Measurements from ENCODE around the gene TEF. TPM values are rescaled to one million over a fixed set of nuclear protein-coding genes. Genes with fewer than 3 reads are reported as not detected.

The TEF gene
- total and polyA plus RNA-seq, 9 of the 15 experiments (the other 6 are each of a cell fraction or from before 2014, with no cell fraction given): 0.04 to 3.1 (median 1.2) TPM

DNA sequence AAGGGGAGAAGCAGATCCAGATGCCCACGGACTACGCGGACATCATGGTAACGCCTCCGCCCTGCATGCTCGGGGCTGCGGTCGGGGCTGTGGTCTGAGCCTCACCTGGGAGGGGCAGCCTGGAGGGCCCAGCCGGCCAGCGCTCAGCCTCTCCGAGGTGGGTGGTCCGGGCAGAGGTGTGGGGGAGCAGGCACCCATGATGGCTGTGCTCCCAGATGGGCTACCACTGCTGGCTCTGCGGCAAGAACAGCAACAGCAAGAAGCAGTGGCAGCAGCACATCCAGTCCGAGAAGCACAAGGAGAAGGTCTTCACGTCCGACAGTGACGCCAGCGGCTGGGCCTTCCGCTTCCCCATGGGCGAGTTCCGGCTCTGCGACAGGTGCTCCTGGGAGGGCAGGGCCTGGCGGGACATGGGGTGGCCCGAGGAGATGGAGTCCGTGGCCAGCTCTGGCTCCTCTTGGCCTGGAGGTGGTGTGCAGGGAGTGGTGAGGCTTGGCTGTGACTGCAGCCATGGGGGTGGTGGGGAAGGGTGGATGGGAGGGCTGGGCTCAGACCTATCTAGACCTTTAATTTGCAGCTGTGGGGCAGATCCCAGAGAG lies 25.2 kb upstream of the TEF start:
- ChIA-PET CTCF (ENCODE audit: low intra/inter-chr PET ratio) (no interaction called here), POLR2A (interaction anchor here (1.7 kb wide), 1 partner anchor 9 kb away, joined by 6 read pairs; no protein-coding TSS in a partner anchor)
- intact Hi-C loops (cut with micrococcal nuclease): no loop called here
- no peak for TF ChIP-seq MYBL2 (IDR thresholded peaks at IDR 0.05; ENCODE audit: low read depth)
- TF ChIP-seq MYBL2 (CRISPR knock-in tag; IDR thresholded peaks at IDR 0.05; ENCODE audit: borderline replicate concordance): no peak
- peak; percentile 24 for TF ChIP-seq RBM22 (IDR thresholded peaks at IDR 0.05; ENCODE audit: low read depth, low read length, poor library complexity, severe bottlenecking)
- TF ChIP-seq POLR2G (IDR thresholded peaks at IDR 0.05; ENCODE audit: low read depth, low read length): 0 out of 2 replicates have a peak, but pooled peaks have one; percentile 24
- TF ChIP-seq BMI1 (IDR thresholded peaks at IDR 0.05; ENCODE audit: low read length): no peak
- TF ChIP-seq NR4A1 (CRISPR knock-in tag; IDR thresholded peaks at IDR 0.05): no peak
- TF ChIP-seq NR4A1 (tag; IDR thresholded peaks at IDR 0.05): no peak
- TF ChIP-seq, protein P1, sequence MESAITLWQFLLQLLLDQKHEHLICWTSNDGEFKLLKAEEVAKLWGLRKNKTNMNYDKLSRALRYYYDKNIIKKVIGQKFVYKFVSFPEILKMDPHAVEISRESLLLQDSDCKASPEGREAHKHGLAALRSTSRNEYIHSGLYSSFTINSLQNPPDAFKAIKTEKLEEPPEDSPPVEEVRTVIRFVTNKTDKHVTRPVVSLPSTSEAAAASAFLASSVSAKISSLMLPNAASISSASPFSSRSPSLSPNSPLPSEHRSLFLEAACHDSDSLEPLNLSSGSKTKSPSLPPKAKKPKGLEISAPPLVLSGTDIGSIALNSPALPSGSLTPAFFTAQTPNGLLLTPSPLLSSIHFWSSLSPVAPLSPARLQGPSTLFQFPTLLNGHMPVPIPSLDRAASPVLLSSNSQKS (CRISPR knock-in tag; IDR thresholded peaks at IDR 0.05): no peak
- no peak for TF ChIP-seq ZBTB7A (IDR thresholded peaks at IDR 0.05; ENCODE audit: borderline replicate concordance, control insufficient read depth, low read depth, low read length)
- TF ChIP-seq, protein P2, sequence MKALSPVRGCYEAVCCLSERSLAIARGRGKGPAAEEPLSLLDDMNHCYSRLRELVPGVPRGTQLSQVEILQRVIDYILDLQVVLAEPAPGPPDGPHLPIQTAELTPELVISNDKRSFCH (CRISPR knock-in tag; IDR thresholded peaks at IDR 0.05): no peak
- TF ChIP-seq, protein P2 (tag; IDR thresholded peaks at IDR 0.05): no peak
- no peak for TF ChIP-seq NCOR1 (IDR thresholded peaks at IDR 0.05)
- no peak overlapping the region for H3K27ac ChIP-seq (ENCODE audit: extremely low read depth, low read depth, low read length)
- ATAC-seq (no peak), FAIRE-seq (no peak), DNase-seq (ENCODE audit: extremely low read depth in 1 of 4, low spot score in 3 of 4) (no peak)
- peaks cover 62% of the 10 kb centered on the region; the same call in 2 of the 3 replicates for H3K36me3 ChIP-seq (ENCODE audit: control insufficient read depth, insufficient read depth, low read length)
- no peak overlapping the region for H3K4me3 ChIP-seq
- H3K27me3 ChIP-seq (ENCODE audit: control insufficient read depth in 2 of 2, insufficient read depth in 2 of 2, low read length in 2 of 2): no peaks in the 10 kb centered on the region
- H3K9me3 ChIP-seq (replicated peaks; ENCODE audit: control insufficient read depth, insufficient read depth, low read depth, low read length): no peaks in the 10 kb centered on the region
- TSS peak; percentile 24 for BruUV-seq (replicated peaks)
- H2AFZ ChIP-seq (ENCODE audit: low read depth, low read length): no peak overlapping the region
- no peaks in the 10 kb centered on the region for H3K9me1 ChIP-seq (ENCODE audit: control insufficient read depth, insufficient read depth, low read length)
- no peak overlapping the region for H3K4me2 ChIP-seq (ENCODE audit: insufficient read depth, low read length)
- in situ Hi-C loops (cut with MboI): no loop called here
- H3K4me1 ChIP-seq (replicated peaks in 1 of 2; ENCODE audit: control insufficient read depth in 2 of 2, insufficient read depth in 2 of 2, low read length in 2 of 2): peaks cover 0 to 38% of the 10 kb centered on the region in 2 experiments; a peak in 4 of 5 replicates
- H3K9ac ChIP-seq (ENCODE audit: insufficient read depth in 1 of 2, low read depth in 2 of 2, low read length in 2 of 2): 0 out of 4 replicates have a peak overlapping the region, but pooled peaks of 1 of the 2 experiments have one; percentile 45
- WGBS (ENCODE audit: insufficient coverage, low coverage, missing lambda C conversion rate): 98% methylated on average over 12 of the region's 25 CpGs
- no peaks in the 10 kb centered on the region for H4K20me1 ChIP-seq (replicated peaks; ENCODE audit: control insufficient read depth, insufficient read depth, low read length)
- H3K79me2 ChIP-seq (ENCODE audit: control insufficient read depth, insufficient read depth, low read length): no peaks in the 10 kb centered on the region
